Measurements from ENCODE around the gene USP40.
A peak's percentile ranks its signal among the peaks of the same experiment; 100 is the strongest.

Gene USP40

GRCh38 chr2:233458031-233458610 lies 108.5 kb downstream of the USP40 start:
- no peak for DNase-seq

DNA sequence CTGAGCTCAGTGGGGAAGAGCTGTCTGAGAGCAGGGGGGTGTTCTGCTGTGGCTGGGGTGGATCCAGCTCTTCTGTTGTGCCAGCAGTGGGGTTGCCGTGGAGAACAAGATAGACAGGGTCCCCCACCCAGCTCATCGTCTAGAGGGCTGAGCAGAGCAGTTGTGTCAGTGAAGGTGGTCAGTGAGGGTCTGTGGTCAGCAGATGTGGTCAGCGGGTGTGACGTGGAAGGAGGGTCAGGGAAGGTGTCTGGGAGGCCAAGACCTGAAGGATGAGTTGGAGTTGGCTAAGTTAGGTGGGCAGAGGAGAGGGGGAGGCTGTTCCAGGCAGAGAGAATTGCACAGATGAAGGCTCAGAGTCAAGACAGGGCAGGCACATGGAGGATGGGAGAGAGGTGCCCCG lies 109.2 kb downstream of the USP40 start:
- no peak for DNase-seq

DNA sequence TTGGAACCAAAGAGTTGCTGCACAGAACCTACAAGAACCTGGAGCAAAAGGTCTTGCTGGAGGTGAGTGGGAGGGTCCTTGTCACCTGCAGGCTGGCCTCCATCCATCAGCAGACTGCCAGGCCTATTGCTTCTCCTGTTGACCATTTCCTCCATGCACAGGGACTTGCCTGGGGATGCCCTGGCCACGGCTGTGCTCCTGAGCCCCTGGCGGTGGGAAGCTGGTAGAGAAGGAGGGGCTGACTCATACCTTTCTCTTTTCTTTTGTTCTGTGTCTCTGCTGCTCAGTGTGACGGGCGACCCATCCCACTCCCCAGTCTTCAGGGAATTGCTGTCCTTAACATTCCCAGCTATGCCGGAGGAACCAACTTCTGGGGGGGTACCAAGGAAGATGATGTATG lies 109.6 kb downstream of the USP40 start:
- DNase-seq, result no peak

DNA sequence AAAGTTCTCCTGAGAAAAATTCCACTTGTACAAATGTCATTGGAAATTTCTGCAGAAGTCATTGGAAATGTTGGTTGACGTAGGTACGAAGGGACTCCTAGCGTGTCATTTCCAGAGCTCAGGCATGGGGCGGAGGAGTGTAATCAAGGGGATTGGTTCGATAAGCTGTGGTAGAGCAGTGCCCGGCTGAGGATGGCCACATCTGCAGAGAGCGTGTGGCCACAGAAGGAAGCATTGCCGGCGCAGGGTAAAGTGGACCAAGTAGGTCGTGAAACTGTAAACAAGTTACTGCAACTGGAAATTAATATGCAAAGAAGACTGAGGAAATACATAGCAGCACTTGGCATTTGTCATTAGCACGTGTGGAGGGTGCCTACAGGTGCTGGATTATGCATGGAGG lies 110.5 kb downstream of the USP40 start:
- no peak for DNase-seq

DNA sequence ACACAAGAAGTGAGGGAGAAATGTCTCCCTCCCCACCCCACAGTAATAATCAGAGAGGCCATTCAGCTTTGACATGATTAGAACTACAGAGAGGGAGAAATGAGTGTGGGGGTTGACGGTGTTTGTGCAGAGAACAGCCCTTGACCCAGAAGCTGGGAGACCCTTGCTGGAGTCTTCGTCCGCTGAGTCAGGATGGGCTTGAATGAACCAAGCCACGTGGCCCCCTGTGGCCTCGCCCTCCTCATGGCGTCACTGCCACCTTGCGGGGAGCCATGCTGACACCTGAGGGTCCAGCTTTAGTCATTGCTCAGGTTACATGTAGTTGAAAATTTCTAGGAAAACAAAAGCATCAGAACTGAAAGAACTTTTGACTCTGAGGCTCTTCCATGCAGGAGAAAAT lies 111.1 kb downstream of the USP40 start:
- no peak for DNase-seq

- no peak for DNase-seq
Measured at GRCh38 chr2:233455006-233455405, 111.6 kb downstream of the USP40 start.

GRCh38 chr2:233453916-233454315 lies 112.7 kb downstream of the USP40 start:
- no peak for DNase-seq

GRCh38 chr2:233453111-233453915 lies 113.3 kb downstream of the USP40 start:
- no peak for DNase-seq

GRCh38 chr2:233451950-233452349 lies 114.6 kb downstream of the USP40 start:
- DNase-seq, result no peak

DNA sequence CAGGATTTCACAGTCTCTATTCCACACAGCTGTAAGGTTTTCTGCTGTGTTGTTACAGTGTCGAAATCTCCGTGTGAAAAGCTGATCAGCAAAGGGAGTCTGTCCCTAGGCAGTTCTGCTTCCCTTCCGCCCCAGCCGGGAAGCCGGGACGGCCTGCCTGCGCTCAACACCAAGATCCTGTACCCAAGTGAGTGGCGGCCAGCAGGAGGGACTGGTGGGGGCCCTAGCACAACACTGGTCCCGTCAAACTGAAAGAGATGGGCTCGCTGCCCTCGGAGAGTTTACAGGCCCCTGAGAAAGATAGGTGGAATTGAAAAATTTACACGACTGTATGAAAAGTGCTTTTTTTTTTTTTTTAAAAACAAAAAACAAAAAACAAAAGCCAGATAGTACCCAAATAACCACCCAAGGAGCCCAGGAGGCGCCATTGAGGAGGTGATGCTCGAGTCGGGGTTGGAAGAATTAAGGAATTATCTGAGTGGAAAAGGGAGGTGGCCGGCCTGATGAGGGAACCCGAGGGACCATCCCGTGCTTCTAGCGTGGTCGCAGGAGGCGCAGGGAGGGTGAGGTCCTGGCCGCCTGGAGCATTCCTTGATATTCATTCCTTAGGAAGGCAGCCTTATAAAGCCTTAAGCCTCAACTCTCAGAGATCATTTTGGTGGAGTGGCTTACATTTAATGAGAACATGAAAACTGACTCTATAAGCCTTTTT lies 115.6 kb downstream of the USP40 start:
- no peak for DNase-seq

DNA sequence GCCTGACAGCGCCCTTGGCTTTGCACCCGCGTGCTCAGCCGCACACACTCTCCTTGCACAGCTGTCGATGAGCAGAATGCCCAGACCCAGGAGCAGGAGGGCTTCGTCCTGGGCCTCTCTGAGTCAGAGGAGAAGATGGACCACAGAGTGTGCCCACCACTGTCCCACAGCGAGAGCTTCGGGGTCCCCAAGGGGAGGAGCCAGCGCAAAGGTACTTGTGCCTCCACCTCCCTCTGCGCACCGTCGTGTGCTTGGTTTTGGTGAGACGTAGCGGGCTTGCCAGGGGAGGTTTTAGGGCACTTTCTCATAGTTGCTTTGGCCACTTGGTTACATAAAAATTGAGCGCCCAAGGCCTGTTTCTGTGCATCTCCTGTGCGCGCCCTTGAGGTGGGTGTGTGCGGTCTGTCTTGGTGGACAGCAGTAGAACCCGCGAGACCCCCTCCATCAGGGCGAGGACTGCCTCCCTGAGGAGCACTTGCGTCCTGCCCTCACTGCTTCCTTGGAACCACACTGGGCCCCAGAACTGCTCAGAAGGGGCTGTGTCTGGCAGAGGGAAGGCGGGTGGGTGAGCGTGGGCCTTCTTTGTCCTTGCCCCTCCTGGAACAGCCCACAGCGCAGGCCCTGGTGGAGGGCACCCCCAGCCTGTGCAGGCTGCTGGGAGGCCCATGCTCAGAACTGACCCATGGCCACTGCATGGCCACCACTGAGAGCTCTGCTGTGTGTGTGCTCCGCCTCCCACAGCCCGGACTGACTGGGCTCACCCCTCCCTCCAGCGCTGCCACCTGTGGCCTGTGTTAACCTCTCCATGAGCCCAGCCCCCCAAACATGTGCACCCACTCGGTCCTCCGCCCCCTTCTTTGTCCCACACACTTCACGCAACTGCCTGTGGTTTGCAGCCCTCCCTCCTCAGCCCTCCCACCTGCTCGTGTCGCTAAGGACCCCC lies 116.4 kb downstream of the USP40 start:
- peak; percentile 36 for DNase-seq

- peak; percentile 53 for DNase-seq
Measured at GRCh38 chr2:233449081-233449901, 117.3 kb downstream of the USP40 start.

DNA sequence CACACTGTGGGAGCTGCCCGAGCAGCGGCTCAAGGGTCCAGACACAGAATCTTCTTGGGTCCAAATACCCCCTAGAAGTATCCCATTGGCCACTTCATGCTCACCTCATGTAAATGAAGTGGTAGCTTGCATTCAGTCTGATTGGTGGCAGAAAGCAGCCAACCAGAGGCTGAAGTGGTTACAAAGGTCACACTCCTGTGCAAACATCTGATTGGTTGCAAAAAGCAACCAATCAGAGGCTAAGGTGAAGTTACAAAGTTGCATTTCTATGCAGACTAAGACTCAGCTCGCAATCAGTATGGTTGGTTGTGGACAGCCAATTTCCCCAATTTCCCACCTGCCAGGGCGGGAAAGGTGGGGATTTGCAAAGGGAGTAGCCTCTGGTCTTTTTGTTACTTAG lies 118.0 kb downstream of the USP40 start:
- peak; percentile 7 for DNase-seq

GRCh38 chr2:233448220-233448559 lies 118.4 kb downstream of the USP40 start:
- peak; percentile 15 for DNase-seq

DNA sequence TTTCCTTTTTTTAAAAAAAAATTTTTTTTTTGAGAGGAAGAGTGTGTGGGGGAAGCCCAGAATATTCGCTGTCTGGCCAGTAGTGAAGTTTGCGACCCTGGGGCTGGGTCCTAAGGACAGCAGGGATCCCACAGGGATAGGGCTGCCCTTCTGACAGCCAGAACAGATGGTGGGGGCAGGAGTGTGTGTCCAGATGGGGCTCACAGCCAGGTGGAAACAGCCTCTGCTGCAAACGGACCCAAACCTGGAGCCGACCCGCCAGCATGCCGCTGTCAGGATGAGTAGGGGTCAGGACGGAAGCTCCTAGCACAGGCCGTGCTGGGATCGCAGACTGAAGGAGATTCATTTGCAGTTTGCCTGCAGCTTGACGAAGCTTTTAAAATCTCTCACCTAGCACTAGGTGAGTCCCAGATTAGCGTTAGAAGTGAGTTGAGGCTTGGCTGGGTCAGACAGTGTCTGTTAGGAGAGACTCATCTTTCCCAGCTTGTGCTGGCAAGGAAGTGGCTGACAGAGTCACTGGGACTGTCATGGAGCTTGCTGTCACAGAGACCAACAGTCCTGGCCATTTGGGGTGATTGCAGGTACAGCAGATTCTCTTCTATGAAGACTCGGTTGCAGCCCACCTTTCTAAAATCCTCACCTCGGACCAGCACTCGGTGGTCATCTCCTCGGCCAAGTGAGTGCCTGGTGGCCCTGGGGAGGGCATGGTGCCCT lies 118.9 kb downstream of the USP40 start:
- DNase-seq, result peak; percentile 13

GRCh38 chr2:233446606-233447305 lies 119.8 kb downstream of the USP40 start:
- DNase-seq, result peak; percentile 12

DNA sequence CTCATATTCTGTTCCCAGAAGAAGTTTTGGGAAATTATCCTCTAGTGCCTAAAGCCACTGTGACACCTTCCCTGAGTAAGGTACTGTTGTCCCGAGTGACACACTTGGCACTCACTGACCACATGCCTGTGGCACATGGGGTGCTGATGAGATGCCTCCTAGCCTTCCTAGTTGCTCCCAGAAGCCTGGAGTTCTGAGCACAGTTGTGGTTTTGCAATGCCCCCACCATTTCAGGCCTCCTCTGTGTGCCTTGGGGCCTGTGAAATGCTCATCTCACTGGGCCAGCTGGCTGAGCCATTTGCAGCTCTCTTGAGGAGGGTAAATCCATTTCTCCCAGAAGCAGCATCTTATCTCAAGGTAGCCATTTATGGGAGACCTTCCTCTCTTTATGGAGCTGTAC lies 120.5 kb downstream of the USP40 start:
- DNase-seq, result peak; percentile 7

- peak; percentile 4 for DNase-seq
Measured at GRCh38 chr2:233445152-233445830, 121.3 kb downstream of the USP40 start.

DNA sequence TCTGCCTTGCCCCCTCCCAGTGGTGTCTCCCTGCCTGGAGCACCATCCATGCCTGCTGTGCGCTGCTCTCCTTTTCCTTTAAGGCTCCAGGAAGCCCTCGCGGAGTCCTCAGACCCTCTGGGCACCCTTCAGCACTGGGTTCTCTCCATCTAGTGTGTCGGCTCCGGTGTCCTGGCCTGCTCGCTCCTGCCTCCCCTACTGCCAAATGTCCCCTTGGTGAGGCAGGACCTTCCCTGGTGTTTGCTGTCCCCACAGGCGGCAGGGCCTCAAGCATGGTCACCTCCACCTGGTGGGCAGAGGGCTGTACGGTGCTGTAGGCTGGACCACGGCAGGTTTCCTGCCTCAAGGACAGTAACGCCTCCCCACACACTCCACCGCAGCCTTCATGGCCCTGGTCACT lies 122.1 kb downstream of the USP40 start:
- DNase-seq, result peak; percentile 10
